HUES6 (cell line): Measurements from ENCODE around the gene ZNF341.
"Not testable (repeated sequence)": the region's sequence is repeated elsewhere in the genome, so short reads cannot be mapped to it uniquely, and the experiment has no call there.

ENCODE experiments used
- H3K27ac ChIP-seq: 2 replicates; pipeline ENCODE4 v1.7.0; 2013; ENCODE audit warnings: low read depth, mild to moderate bottlenecking, low read length, inconsistent platforms
- H3K27me3 ChIP-seq: 2 replicates; pipeline ENCODE4 v1.6.1; 2013; ENCODE audit warnings: low read length; ENCODE audit not compliant: control insufficient read depth, insufficient read depth
- H3K36me3 ChIP-seq: 2 replicates; pipeline ENCODE4 v1.6.1; 2013; ENCODE audit warnings: low read length; ENCODE audit not compliant: control insufficient read depth, insufficient read depth
- H3K4me1 ChIP-seq: 2 replicates; pipeline ENCODE4 v1.6.1; 2013; ENCODE audit warnings: low read length; ENCODE audit not compliant: control insufficient read depth, insufficient read depth
- H3K4me3 ChIP-seq: 2 replicates; pipeline ENCODE4 v1.5.1; 2013; ENCODE audit warnings: low read depth, low read length
- H3K9ac ChIP-seq: one replicate; pipeline ENCODE4 v1.6.1; 2013; ENCODE audit warnings: mild to moderate bottlenecking, low read length
- H3K9me3 ChIP-seq: 2 replicates; pipeline ENCODE4 v1.6.1; 2013; ENCODE audit warnings: low read depth, low read length; ENCODE audit not compliant: control insufficient read depth, insufficient read depth

ZNF341 gene

GRCh38 chr20:33689973-33690372, 41.8 kb upstream of the ZNF341 start:
- Histone ChIP-seq H3K9ac (no peak overlapping the region), H3K9me3 (no peaks in the 10 kb centered on the region), H3K4me3 (no peak overlapping the region), H3K4me1 (peaks cover 23% of the 10 kb centered on the region), H3K27ac (no peak overlapping the region), H3K36me3 (no peaks in the 10 kb centered on the region), H3K27me3 (peaks cover 8% of the 10 kb centered on the region; the same call in 1 of the 2 replicates)

DNA sequence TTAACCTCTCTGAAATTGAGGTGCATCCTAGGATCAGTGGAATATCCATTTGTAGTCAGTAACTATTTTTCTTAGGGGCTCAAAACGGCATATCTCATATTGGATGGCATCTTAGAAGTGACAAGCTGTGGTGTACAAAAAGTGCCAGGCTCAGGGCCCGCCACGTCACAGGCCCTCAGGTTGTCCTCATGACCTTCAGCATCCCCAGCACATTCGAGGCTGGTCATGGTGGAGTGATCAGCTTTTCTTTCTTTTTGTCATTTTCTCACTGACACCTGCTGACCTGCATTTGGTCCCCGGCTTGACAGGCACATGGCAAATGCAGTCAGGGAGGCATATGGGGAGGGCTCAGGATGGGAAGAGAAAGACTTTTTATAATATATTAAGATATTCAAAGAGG, 38.5 kb upstream of the ZNF341 start:
- Histone ChIP-seq H3K4me1 (peaks cover 12% of the 10 kb centered on the region), H3K27me3 (peaks cover 8% of the 10 kb centered on the region; the same call in 1 of the 2 replicates), H3K9me3 (peaks cover 13% of the 10 kb centered on the region), H3K36me3 (no peaks in the 10 kb centered on the region), H3K27ac (no peak overlapping the region), H3K4me3 (no peak overlapping the region), H3K9ac (no peak overlapping the region)

- H3K36me3 ChIP-seq = no peaks in the 10 kb centered on the region
- H3K27ac ChIP-seq = no peak overlapping the region
- peaks cover 13% of the 10 kb centered on the region for H3K9me3 ChIP-seq
- no peak overlapping the region for H3K4me3 ChIP-seq
- H3K27me3 ChIP-seq = peaks cover 7% of the 10 kb centered on the region; the same call in 1 of the 2 replicates
- peaks cover 12% of the 10 kb centered on the region for H3K4me1 ChIP-seq
- no peak overlapping the region for H3K9ac ChIP-seq
These were observed 37.8 kb upstream of the ZNF341 start for GRCh38 chr20:33693741-33694638.

DNA sequence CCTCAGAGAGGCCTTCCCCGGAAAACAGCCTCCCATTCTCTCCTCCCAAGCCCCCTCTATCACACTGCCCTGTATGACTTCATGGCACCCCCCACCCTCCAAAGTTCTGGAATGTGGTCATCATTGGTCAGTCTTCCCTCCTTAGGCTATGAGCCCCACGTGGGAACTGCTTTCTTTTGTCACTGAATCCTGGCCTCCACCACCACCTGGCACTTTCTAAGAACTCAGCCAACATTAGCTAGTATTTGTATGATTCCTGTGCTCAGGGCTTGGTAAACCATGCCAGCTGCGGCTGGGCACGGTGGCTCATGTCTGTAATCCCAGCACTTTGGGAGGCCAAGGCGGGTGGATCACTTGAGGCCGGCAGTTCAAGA, 37.2 kb upstream of the ZNF341 start:
- Histone ChIP-seq H3K36me3 (no peaks in the 10 kb centered on the region), H3K9ac (no peak overlapping the region), H3K27me3 (0 out of 2 replicates have a peak, but pooled peaks cover under 1% of the 10 kb centered on the region), H3K9me3 (peaks cover 13% of the 10 kb centered on the region), H3K4me1 (peaks cover 12% of the 10 kb centered on the region), H3K4me3 (no peak overlapping the region), H3K27ac (no peak overlapping the region)

DNA sequence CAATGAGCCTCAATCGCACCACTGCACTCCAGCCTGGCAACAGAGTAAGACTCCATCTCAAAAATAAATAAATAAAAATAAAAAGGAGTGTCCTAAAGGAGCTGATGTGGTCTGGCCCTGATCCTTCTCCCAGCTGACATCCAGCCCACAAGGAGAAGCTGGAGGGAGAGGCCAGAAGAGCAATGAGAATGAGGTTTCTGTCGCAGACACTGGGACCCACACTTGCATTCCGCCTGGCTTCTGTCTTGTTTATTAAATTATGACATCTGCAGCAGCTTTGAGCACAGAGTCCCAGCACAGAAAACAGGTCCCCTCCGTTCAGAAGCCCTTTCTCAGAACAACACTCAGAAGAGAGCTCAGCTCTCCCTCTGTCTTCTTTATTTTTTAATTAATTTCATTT, 35.3 kb upstream of the ZNF341 start:
- Histone ChIP-seq H3K9me3 (peaks cover 17% of the 10 kb centered on the region), H3K36me3 (no peaks in the 10 kb centered on the region), H3K4me3 (no peak overlapping the region), H3K9ac (no peak overlapping the region), H3K27me3 (no peaks in the 10 kb centered on the region), H3K27ac (no peak overlapping the region), H3K4me1 (peaks cover 6% of the 10 kb centered on the region)

DNA sequence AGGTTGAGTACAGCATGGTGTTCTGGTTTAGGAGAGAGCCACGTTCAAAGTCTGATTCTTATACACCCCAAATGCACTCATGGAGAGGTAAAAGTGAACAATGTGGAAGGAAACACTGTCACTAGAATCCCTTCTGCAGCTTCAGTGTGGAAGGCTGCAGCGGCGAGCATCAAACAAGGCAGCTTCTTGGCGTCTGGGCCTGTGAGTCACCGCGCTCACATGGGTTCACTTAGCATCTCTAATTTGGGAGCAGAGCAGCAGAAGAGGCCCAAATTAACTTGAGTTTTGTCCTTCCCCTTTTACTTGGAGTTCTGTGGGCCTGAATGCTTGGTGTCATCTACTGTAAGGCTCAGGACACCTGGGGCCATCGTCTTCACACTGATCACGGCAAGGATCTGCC, 34.7 kb upstream of the ZNF341 start:
- no peak overlapping the region for H3K27ac ChIP-seq
- H3K4me3 ChIP-seq = no peak overlapping the region
- peaks cover 22% of the 10 kb centered on the region for H3K9me3 ChIP-seq
- no peaks in the 10 kb centered on the region for H3K36me3 ChIP-seq
- peaks cover 6% of the 10 kb centered on the region for H3K4me1 ChIP-seq
- no peaks in the 10 kb centered on the region for H3K27me3 ChIP-seq
- H3K9ac ChIP-seq = no peak overlapping the region

DNA sequence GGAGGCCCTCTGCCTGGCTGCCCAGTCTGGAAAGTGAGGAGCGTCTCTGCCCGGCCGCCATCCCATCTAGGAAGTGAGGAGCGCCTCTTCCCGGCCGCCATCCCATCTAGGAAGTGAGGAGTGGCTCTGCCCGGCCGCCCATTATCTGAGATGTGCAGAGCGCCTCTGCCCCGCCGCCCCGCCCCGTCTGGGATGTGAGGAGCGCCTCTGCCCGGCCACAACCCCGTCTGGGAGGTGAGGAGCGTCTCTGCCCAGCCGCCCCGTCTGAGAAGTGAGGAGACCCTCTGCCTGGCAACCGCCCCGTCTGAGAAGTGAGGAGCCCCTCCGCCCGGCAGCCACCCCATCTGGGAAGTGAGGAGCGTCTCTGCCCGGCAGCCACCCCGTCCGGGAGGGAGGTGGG, 32.8 kb upstream of the ZNF341 start:
- H3K4me3 ChIP-seq, H3K4me1 ChIP-seq, H3K27me3 ChIP-seq, H3K9ac ChIP-seq, H3K27ac ChIP-seq, H3K36me3 ChIP-seq: not testable (repeated sequence)
- peaks cover 34% of the 10 kb centered on the region for H3K9me3 ChIP-seq

DNA sequence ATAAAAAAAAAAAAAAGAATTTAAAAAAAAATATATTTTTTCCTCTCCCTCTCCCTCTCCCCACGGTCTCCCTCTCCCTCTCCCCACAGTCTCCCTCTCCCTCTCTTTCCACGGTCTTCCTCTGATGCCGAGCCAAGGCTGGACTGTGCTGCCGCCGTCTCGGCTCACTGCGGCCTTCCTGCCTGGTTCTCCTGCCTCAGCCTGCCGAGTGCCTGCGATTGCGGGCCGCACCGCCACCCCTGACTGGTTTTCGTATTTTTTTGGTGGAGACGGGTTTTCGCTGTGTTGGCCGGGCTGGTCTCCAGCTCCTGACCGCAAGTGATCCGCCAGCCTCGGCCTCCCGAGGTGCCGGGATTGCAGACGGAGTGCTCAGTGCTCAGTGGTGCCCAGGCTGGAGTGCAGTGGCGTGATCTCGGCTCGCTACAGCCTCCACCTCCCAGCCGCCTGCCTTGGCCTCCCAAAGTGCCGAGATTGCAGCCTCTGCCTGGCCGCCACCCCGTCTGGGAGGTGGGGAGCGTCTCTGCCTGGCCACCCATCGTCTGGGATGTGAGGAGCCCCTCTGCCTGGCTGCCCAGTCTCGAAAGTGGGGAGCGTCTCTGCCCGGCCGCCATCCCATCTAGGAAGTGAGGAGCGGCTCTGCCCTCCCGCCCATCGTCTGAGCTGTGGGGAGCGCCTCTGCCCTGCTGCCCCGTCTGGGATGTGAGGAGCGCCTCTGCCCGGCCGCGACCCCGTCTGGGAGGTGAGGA, 30.9 kb upstream of the ZNF341 start:
- H3K27ac ChIP-seq, H3K4me1 ChIP-seq, H3K27me3 ChIP-seq, H3K4me3 ChIP-seq, H3K36me3 ChIP-seq, H3K9ac ChIP-seq: not testable (repeated sequence)
- peaks cover 38% of the 10 kb centered on the region for H3K9me3 ChIP-seq

DNA sequence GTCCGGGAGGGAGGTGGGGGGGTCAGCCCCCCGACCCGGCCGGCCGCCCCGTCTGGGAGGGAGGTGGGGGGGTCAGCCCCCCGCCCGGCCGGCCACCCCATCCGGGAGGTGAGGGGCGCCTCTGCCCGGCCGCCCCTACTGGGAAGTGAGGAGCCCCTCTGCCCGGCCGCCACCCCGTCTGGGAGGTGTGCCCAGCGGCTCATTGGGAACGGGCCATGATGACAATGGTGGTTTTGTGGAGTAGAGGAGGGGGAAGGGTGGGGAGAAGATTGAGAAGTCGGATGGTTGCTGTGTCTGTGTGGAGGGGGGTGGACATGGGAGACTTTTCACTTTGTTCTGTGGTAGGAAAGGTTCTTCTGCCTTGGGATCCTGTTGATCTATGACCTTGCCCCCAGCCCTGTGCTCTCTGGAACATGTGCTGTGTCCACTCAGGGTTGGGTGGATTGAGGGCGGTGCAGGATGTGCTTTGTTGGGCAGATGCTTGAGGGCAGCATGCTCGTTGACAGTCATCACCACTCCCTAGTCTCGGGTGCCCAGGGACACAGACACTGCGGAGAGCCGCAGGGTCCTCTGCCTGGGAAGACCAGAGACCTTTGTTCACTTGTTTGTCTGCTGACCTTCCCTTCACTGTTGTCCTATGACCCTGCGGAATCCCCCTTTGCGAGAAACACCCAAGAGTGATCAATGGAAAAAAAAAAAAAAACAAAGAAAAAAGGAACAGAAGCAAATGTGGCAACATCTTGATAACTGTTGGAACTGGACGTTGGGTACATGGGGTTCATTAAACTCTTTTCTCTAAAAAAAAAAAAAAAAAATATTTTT, 30.0 kb upstream of the ZNF341 start:
- H3K9me3 ChIP-seq = peaks cover 38% of the 10 kb centered on the region
- H3K4me3 ChIP-seq = no peak overlapping the region
- H3K27ac ChIP-seq = no peak overlapping the region
- no peaks in the 10 kb centered on the region for H3K36me3 ChIP-seq
- no peaks in the 10 kb centered on the region for H3K4me1 ChIP-seq
- no peaks in the 10 kb centered on the region for H3K27me3 ChIP-seq
- no peak overlapping the region for H3K9ac ChIP-seq

DNA sequence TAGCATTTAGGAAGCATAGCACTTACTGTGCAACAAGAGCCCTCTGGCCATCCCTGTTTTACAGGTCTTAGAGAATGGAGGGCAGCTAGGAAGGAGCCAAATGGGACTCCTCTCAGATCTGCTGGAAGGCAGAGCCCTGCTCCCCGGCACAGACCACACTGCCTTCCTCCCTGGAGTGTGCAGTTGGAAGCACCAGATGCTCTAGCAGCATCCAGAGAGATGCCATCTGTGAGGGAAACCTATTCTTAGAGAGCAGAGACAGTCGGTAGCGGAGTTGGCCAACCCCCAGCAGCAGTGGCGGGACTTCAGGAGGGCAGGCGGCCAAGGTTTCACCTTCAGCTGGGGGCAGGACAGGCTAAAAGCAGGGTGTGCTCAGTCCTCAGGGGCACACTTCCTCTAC, 28.9 kb upstream of the ZNF341 start:
- Histone ChIP-seq H3K4me1 (no peaks in the 10 kb centered on the region), H3K9ac (no peak overlapping the region), H3K36me3 (0 out of 2 replicates have a peak, but pooled peaks cover 3% of the 10 kb centered on the region), H3K27me3 (no peaks in the 10 kb centered on the region), H3K4me3 (no peak overlapping the region), H3K9me3 (peaks cover 29% of the 10 kb centered on the region), H3K27ac (no peak overlapping the region)
